H9 (cell line): ENCODE data around the gene RNASE9. TPM values are rescaled to one million over a fixed set of nuclear protein-coding genes. Genes with fewer than 3 reads are reported as not detected.
A peak's percentile ranks its signal among the peaks of the same experiment; 100 is the strongest.

ENCODE experiments used
- DNase-seq: peaks from one replicate; pipeline ENCODE4 v3.0.0-alpha.2; 2017
- H2AFZ ChIP-seq: one replicate; pipeline ENCODE4 v1.6.1; 2013; ENCODE audit warnings: mild to moderate bottlenecking, low read length, control low read depth, moderate library complexity
- H2AK5ac ChIP-seq: 2 replicates; pipeline ENCODE4 v1.6.1; 2013; ENCODE audit warnings: low read length, control low read depth, mixed read lengths; ENCODE audit not compliant: insufficient read length
- H2BK120ac ChIP-seq: one replicate; pipeline ENCODE4 v1.6.1; 2013; ENCODE audit warnings: low read depth, mild to moderate bottlenecking, low read length, control low read depth, inconsistent platforms; ENCODE audit not compliant: poor library complexity, severe bottlenecking
- H2BK12ac ChIP-seq: 2 replicates; pipeline ENCODE4 v1.6.1; 2013; ENCODE audit warnings: low read length, control low read depth, mixed read lengths, low read depth; ENCODE audit not compliant: insufficient read length
- H2BK15ac ChIP-seq: 2 replicates; pipeline ENCODE4 v1.6.1; 2013; ENCODE audit warnings: low read depth, low read length, control low read depth
- H2BK20ac ChIP-seq: one replicate; pipeline ENCODE4 v1.6.1; 2013; ENCODE audit warnings: low read depth, mild to moderate bottlenecking, low read length, control low read depth, inconsistent platforms; ENCODE audit not compliant: poor library complexity, severe bottlenecking
- H2BK5ac ChIP-seq: 2 replicates; pipeline ENCODE4 v1.6.1; 2013; ENCODE audit warnings: low read length, control low read depth, mixed read lengths; ENCODE audit not compliant: insufficient read length
- H3K14ac ChIP-seq: 2 replicates; pipeline ENCODE4 v1.6.1; 2013; ENCODE audit warnings: low read length, control low read depth; ENCODE audit not compliant: insufficient read depth
- H3K18ac ChIP-seq: 2 replicates; pipeline ENCODE4 v1.6.1; 2013; ENCODE audit warnings: low read depth, mild to moderate bottlenecking, mixed read lengths, low read length, control low read depth; ENCODE audit not compliant: insufficient read length
- H3K23ac ChIP-seq: 2 replicates; pipeline ENCODE4 v1.6.1; 2013; ENCODE audit warnings: low read length, control low read depth, mixed read lengths, low read depth; ENCODE audit not compliant: insufficient read length
- H3K23me2 ChIP-seq: 2 replicates; pipeline ENCODE4 v1.6.1; 2013; ENCODE audit warnings: low read depth, mild to moderate bottlenecking, mixed read lengths, low read length, control low read depth; ENCODE audit not compliant: insufficient read length, poor library complexity, severe bottlenecking
- H3K27ac ChIP-seq: 2 replicates; pipeline ENCODE4 v1.5.1; 2013; ENCODE audit warnings: low read length, control low read depth, mixed read lengths, low read depth; ENCODE audit not compliant: insufficient read length
- H3K27me3 ChIP-seq: 2 replicates; pipeline ENCODE4 v1.6.1; 2013; ENCODE audit warnings: low read length, control low read depth, inconsistent platforms; ENCODE audit not compliant: insufficient read depth
- H3K4ac ChIP-seq: 2 replicates; pipeline ENCODE4 v1.6.1; 2013; ENCODE audit warnings: low read depth, mild to moderate bottlenecking, control low read depth, inconsistent platforms, low read length, moderate library complexity
- H3K4me1 ChIP-seq: 2 replicates; pipeline ENCODE4 v1.6.1; 2013; ENCODE audit warnings: low read length, control low read depth, inconsistent platforms; ENCODE audit not compliant: insufficient read depth
- H3K4me2 ChIP-seq: 2 replicates; pipeline ENCODE4 v1.6.1; 2013; ENCODE audit warnings: low read length, control low read depth, mixed read lengths; ENCODE audit not compliant: insufficient read length, insufficient read depth
- H3K56ac ChIP-seq: 2 replicates; pipeline ENCODE4 v1.6.1; 2013; ENCODE audit warnings: low read depth, mild to moderate bottlenecking, mixed read lengths, low read length, control low read depth; ENCODE audit not compliant: insufficient read length
- H3K79me1 ChIP-seq: 2 replicates; pipeline ENCODE4 v1.6.1; 2013; ENCODE audit warnings: low read depth, mild to moderate bottlenecking, moderate library complexity, low read length, control low read depth, inconsistent platforms; ENCODE audit not compliant: insufficient read depth, poor library complexity, severe bottlenecking
- H3K79me2 ChIP-seq: 2 replicates; pipeline ENCODE4 v1.6.1; 2013; ENCODE audit warnings: low read length, control low read depth, inconsistent platforms; ENCODE audit not compliant: insufficient read depth
- H3K9ac ChIP-seq: 2 replicates; pipeline ENCODE4 v1.6.1; 2013; ENCODE audit warnings: low read length, control low read depth, mixed read lengths; ENCODE audit not compliant: insufficient read length; ENCODE audit errors: extremely low read depth
- H3K9me3 ChIP-seq: one replicate; pipeline ENCODE4 v1.6.1; 2013; ENCODE audit warnings: low read depth, low read length, inconsistent platforms; ENCODE audit not compliant: control insufficient read depth
- H3T11ph ChIP-seq: one replicate; pipeline ENCODE4 v1.6.1; 2013; ENCODE audit warnings: mild to moderate bottlenecking, low read length, control low read depth, inconsistent platforms
- H4K20me1 ChIP-seq: one replicate; pipeline ENCODE4 v1.6.1; 2013; ENCODE audit not compliant: control insufficient read depth, insufficient read length, insufficient read depth
- H4K5ac ChIP-seq: 2 replicates; pipeline ENCODE4 v1.6.1; 2013; ENCODE audit warnings: low read depth, mild to moderate bottlenecking, mixed read lengths, low read length, control low read depth; ENCODE audit not compliant: insufficient read length
- H4K8ac ChIP-seq: replicated peaks from 2 replicates; pipeline ENCODE4 v1.6.1; 2013; ENCODE audit warnings: low read length, control low read depth, mixed read lengths, low read depth; ENCODE audit not compliant: insufficient read length
- H4K91ac ChIP-seq: 2 replicates; pipeline ENCODE4 v1.6.1; 2013; ENCODE audit warnings: low read depth, mild to moderate bottlenecking, moderate library complexity, mixed read lengths, low read length, control low read depth; ENCODE audit not compliant: insufficient read length
- H3K27ac Mint-ChIP-seq, 3 experiments: 2 replicates in 2 of 3; 3 replicates in 1 of 3; pipeline ENCODE4 v1.8.0; 2020 to 2021; ENCODE audit warnings: mixed read lengths in 3 of 3, mild to moderate bottlenecking in 1 of 3, moderate library complexity in 1 of 3
- H3K27me3 Mint-ChIP-seq: 2 replicates; pipeline ENCODE4 v1.8.0; 2021; ENCODE audit warnings: low read depth, mild to moderate bottlenecking, moderate library complexity, mixed read lengths
- H3K36me3 Mint-ChIP-seq, 3 experiments: 2 replicates in 2 of 3; 3 replicates in 1 of 3; pipeline ENCODE4 v1.8.0; 2020 to 2021; ENCODE audit warnings: low read depth in 3 of 3, mixed read lengths in 3 of 3; ENCODE audit not compliant: insufficient read depth in 1 of 3
- H3K4me1 Mint-ChIP-seq, 2 experiments: 2 replicates each; pipeline ENCODE4 v1.8.0; 2020; ENCODE audit warnings: mixed read lengths in 2 of 2
- H3K4me3 Mint-ChIP-seq, 2 experiments: 2 replicates in 1 of 2; 3 replicates in 1 of 2; pipeline ENCODE4 v1.8.0; 2020 to 2021; ENCODE audit warnings: mild to moderate bottlenecking in 2 of 2, mixed read lengths in 2 of 2, moderate library complexity in 1 of 2
- H3K9me3 Mint-ChIP-seq, 2 experiments: 2 replicates in 1 of 2; 3 replicates in 1 of 2; pipeline ENCODE4 v1.8.0; 2020; ENCODE audit warnings: mild to moderate bottlenecking in 2 of 2, mixed read lengths in 2 of 2, moderate library complexity in 1 of 2
- CTCF ChIP-seq: fragments of 200-600 bp; sonication (generic); conservative IDR thresholded peaks from 3 replicates; pipeline ENCODE4 v1.8.0; 2021; ENCODE audit warnings: antibody characterized with exemption, mild to moderate bottlenecking
- WGBS: extraction: QIAGEN DNeasy Blood & Tissue Kit; methylation state at CpG from one replicate; pipeline ENCODE4 v1.1.7; 2013; ENCODE audit warnings: missing lambda C conversion rate, low lambda C conversion rate, mixed read lengths; ENCODE audit not compliant: insufficient read length; ENCODE audit errors: extremely low coverage; 5-methylcytosine and 5-hydroxymethylcytosine counted together
- total RNA-seq: library from RNA; stranded (reverse); gene quantifications from 2 replicates; pipeline ENCODE4 v1.2.1, GENCODE V29; 2021

The RNASE9 gene
- total RNA-seq, 1 experiment from 2014 or later = not detected

- Mint-ChIP-seq H3K4me3 (no peak overlapping the region), H3K27me3 (no peaks in the 10 kb centered on the region), H3K36me3 (no peaks in the 10 kb centered on the region), H3K9me3 (no peaks in the 10 kb centered on the region; a peak in 1 of 5 replicates), H3K4me1 (peaks cover 15 to 16% of the 10 kb centered on the region in 2 experiments), H3K27ac (no peak overlapping the region)
- TF ChIP-seq CTCF = no peak
- Histone ChIP-seq H3K23me2 (peaks cover 5% of the 10 kb centered on the region), H2BK15ac (no peak overlapping the region), H2BK20ac (no peak overlapping the region), H4K8ac (no peak overlapping the region), H3K9me3 (no peaks in the 10 kb centered on the region), H2BK5ac (no peak overlapping the region), H4K91ac (no peak overlapping the region), H3T11ph (no peak overlapping the region), H2BK12ac (no peak overlapping the region), H4K5ac (no peak overlapping the region), H3K27ac (no peak overlapping the region), H2AFZ (no peak overlapping the region), H2BK120ac (no peak overlapping the region), H3K9ac (peak overlapping the region; percentile 61), H3K56ac (no peak overlapping the region), H3K4ac (no peak overlapping the region), H3K79me2 (no peaks in the 10 kb centered on the region), H3K4me1 (no peaks in the 10 kb centered on the region; the same call in 1 of the 2 replicates), H3K14ac (no peak overlapping the region), H3K27me3 (no peaks in the 10 kb centered on the region), H3K79me1 (no peaks in the 10 kb centered on the region), H3K18ac (no peak overlapping the region), H3K4me2 (peak overlapping the region; percentile 85), H3K23ac (no peak overlapping the region), H4K20me1 (no peaks in the 10 kb centered on the region), H2AK5ac (no peak overlapping the region)
- DNase-seq = peak; percentile 83
- no CpG with 5 or more reads among the region's 27 CpGs for WGBS
Measured at GRCh38 chr14:20610002-20610765, 49.3 kb upstream of the RNASE9 start.
